WTC11 (cell line): ENCODE results near the gene MRPL55. TPM values are rescaled to one million over a fixed set of nuclear protein-coding genes. Genes with fewer than 3 reads are reported as not detected.

Experiments used
- ATAC-seq: fragments of 200-7000 bp; cut with Tn5 transposase; 2 replicates; pipeline ENCODE4 v1.10.0; 2021; ENCODE audit warnings: mild to moderate bottlenecking, moderate library complexity
- CTCF ChIA-PET: fragments of 300-600 bp; sonication (Branson Sonifier 250); formaldehyde crosslinking; loops from one replicate; lab custom pipeline; 2021; ENCODE audit warnings: antibody characterized with exemption; lab: Charles Lee
- POLR2A ChIA-PET: fragments of 350-600 bp; sonication (Branson Sonifier 250); formaldehyde crosslinking; loops from one replicate; lab custom pipeline; 2021; ENCODE audit warnings: antibody characterized with exemption; lab: Charles Lee
- DNase-seq: peaks from one replicate; pipeline ENCODE4 v3.0.0; 2021; ENCODE audit warnings: low spot score
- H3K27ac Mint-ChIP-seq: 2 replicates; pipeline ENCODE4 v1.8.0; 2021; ENCODE audit warnings: mixed read lengths
- H3K27me3 Mint-ChIP-seq: 2 replicates; pipeline ENCODE4 v1.8.0; 2021; ENCODE audit warnings: low read depth, mild to moderate bottlenecking, moderate library complexity, mixed read lengths
- H3K36me3 Mint-ChIP-seq: 2 replicates; pipeline ENCODE4 v1.8.0; 2021; ENCODE audit warnings: mixed read lengths
- H3K4me1 Mint-ChIP-seq: 2 replicates; pipeline ENCODE4 v1.8.0; 2022; ENCODE audit warnings: mixed read lengths
- H3K4me3 Mint-ChIP-seq: 2 replicates; pipeline ENCODE4 v1.8.0; 2021; ENCODE audit warnings: mild to moderate bottlenecking, moderate library complexity, mixed read lengths
- H3K9me3 Mint-ChIP-seq: 2 replicates; pipeline ENCODE4 v1.8.0; 2021; ENCODE audit warnings: mixed read lengths
- ATF1 ChIP-seq: sonication (generic); formaldehyde crosslinking; IDR thresholded peaks from 2 replicates; pipeline ENCODE4 v1.8.1; 2023; ENCODE audit warnings: mild to moderate bottlenecking, moderate library complexity, missing genetic modification reagents
- E2F1 ChIP-seq: sonication (generic); formaldehyde crosslinking; IDR thresholded peaks from 2 replicates; pipeline ENCODE4 v1.8.0; 2022; ENCODE audit warnings: mild to moderate bottlenecking, missing genetic modification reagents
- ELF4 ChIP-seq: sonication (generic); formaldehyde crosslinking; IDR thresholded peaks from 2 replicates; pipeline ENCODE4 v1.8.1; 2022; ENCODE audit warnings: low read depth, mild to moderate bottlenecking, moderate library complexity, missing genetic modification reagents
- FOXJ3 ChIP-seq: sonication (generic); formaldehyde crosslinking; IDR thresholded peaks from 2 replicates; pipeline ENCODE4 v1.9.0; 2021; ENCODE audit warnings: missing genetic modification reagents, mild to moderate bottlenecking, borderline replicate concordance
- FOXK1 ChIP-seq: sonication (generic); formaldehyde crosslinking; IDR thresholded peaks from 2 replicates; pipeline ENCODE4 v1.8.0; 2022; ENCODE audit warnings: mild to moderate bottlenecking, moderate library complexity, missing genetic modification reagents
- FOXP1 ChIP-seq: sonication (generic); formaldehyde crosslinking; IDR thresholded peaks from 2 replicates; pipeline ENCODE4 v1.8.0; 2022; ENCODE audit warnings: missing genetic modification reagents, mild to moderate bottlenecking, moderate library complexity, borderline replicate concordance
- JAZF1 ChIP-seq: fragments of 250-450 bp; sonication (Bioruptor Pico); IDR thresholded peaks from 2 replicates; pipeline ENCODE4 v1.9.0; 2021; ENCODE audit warnings: moderate library complexity, mild to moderate bottlenecking, inconsistent platforms
- MXD4 ChIP-seq: fragments of 250-450 bp; sonication (Bioruptor Pico); IDR thresholded peaks from 2 replicates; pipeline ENCODE4 v1.8.0; 2021; ENCODE audit warnings: mild to moderate bottlenecking, moderate library complexity, borderline replicate concordance
- NFE2L1 ChIP-seq: sonication (generic); formaldehyde crosslinking; IDR thresholded peaks from 2 replicates; pipeline ENCODE4 v1.8.1; 2023; ENCODE audit warnings: missing genetic modification reagents
- NR3C1 ChIP-seq: sonication (generic); formaldehyde crosslinking; conservative IDR thresholded peaks from 2 replicates; pipeline ENCODE4 v1.8.1; 2023; ENCODE audit warnings: low read depth, mild to moderate bottlenecking, missing genetic modification reagents
- TCF7 ChIP-seq: sonication (generic); formaldehyde crosslinking; IDR thresholded peaks from 2 replicates; pipeline ENCODE4 v1.8.0; 2022; ENCODE audit warnings: mild to moderate bottlenecking, low read depth, missing genetic modification reagents, moderate library complexity
- TEAD4 ChIP-seq: sonication (generic); formaldehyde crosslinking; IDR thresholded peaks from 2 replicates; pipeline ENCODE4 v1.8.0; 2022; ENCODE audit warnings: mild to moderate bottlenecking, missing genetic modification reagents
- TP53 ChIP-seq: sonication (generic); formaldehyde crosslinking; IDR thresholded peaks from 2 replicates; pipeline ENCODE4 v1.8.1; 2023; ENCODE audit warnings: mild to moderate bottlenecking, missing genetic modification reagents
- ZBTB21 ChIP-seq: sonication (generic); formaldehyde crosslinking; IDR thresholded peaks from 2 replicates; pipeline ENCODE4 v1.8.1; 2023; ENCODE audit warnings: mild to moderate bottlenecking, missing genetic modification reagents, borderline replicate concordance
- ZNF121 ChIP-seq: sonication (generic); formaldehyde crosslinking; IDR thresholded peaks from 2 replicates; pipeline ENCODE4 v1.8.0; 2023; ENCODE audit warnings: missing genetic modification reagents
- ZNF138 ChIP-seq: sonication (generic); formaldehyde crosslinking; conservative IDR thresholded peaks from 2 replicates; pipeline ENCODE4 v1.8.1; 2022; ENCODE audit warnings: mild to moderate bottlenecking, moderate library complexity, missing genetic modification reagents
- ZNF396 ChIP-seq: fragments of 250-450 bp; sonication (Bioruptor Pico); IDR thresholded peaks from 2 replicates; pipeline ENCODE4 v1.8.0; 2021; ENCODE audit warnings: mild to moderate bottlenecking, moderate library complexity, borderline replicate concordance
- ZNF512 ChIP-seq: sonication (generic); formaldehyde crosslinking; IDR thresholded peaks from 2 replicates; pipeline ENCODE4 v1.8.1; 2022; ENCODE audit warnings: missing genetic modification reagents, borderline replicate concordance
- ZNF532 ChIP-seq: fragments of 250-450 bp; sonication (Bioruptor Pico); IDR thresholded peaks from 2 replicates; pipeline ENCODE4 v1.9.0; 2021; ENCODE audit warnings: mild to moderate bottlenecking, borderline replicate concordance
- total RNA-seq: library from RNA; stranded (reverse); gene quantifications from 3 replicates; pipeline ENCODE4 v1.2.3, GENCODE V29; 2021
- TF ChIP-seq, protein P1 (sequence below): sonication (generic); formaldehyde crosslinking; IDR thresholded peaks from 2 replicates; pipeline ENCODE4 v1.8.0; 2022; ENCODE audit warnings: mild to moderate bottlenecking, missing genetic modification reagents
- TF ChIP-seq, protein P2 (sequence below): sonication (generic); formaldehyde crosslinking; conservative IDR thresholded peaks from 2 replicates; pipeline ENCODE4 v1.8.1; 2022; ENCODE audit warnings: mild to moderate bottlenecking, missing genetic modification reagents

The MRPL55 gene
- total RNA-seq, 1 experiment from 2014 or later = 66.9 TPM

GRCh38 chr1:228147768-228148167, 38.7 kb upstream of the MRPL55 start (continued):
- TF ChIP-seq ZNF512 (no peak), TCF7 (CRISPR knock-in tag) (no peak), FOXP1 (CRISPR knock-in tag) (no peak), FOXJ3 (CRISPR knock-in tag) (no peak), TP53 (CRISPR knock-in tag) (no peak), E2F1 (no peak), ELF4 (CRISPR knock-in tag) (no peak), ZNF138 (CRISPR knock-in tag) (no peak)
- TF ChIP-seq, protein P1, sequence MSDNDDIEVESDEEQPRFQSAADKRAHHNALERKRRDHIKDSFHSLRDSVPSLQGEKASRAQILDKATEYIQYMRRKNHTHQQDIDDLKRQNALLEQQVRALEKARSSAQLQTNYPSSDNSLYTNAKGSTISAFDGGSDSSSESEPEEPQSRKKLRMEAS (CRISPR knock-in tag) = no peak

- no peaks in the 10 kb centered on the region for H3K27me3 Mint-ChIP-seq
- ChIA-PET POLR2A (no interaction called here), CTCF (no interaction called here)
- H3K4me1 Mint-ChIP-seq = 0 out of 2 replicates have a peak, but pooled peaks cover 2% of the 10 kb centered on the region
- H3K9me3 Mint-ChIP-seq = no peaks in the 10 kb centered on the region
- TF ChIP-seq ATF1 (CRISPR knock-in tag) = no peak
- no peak for TF ChIP-seq ZBTB21 (CRISPR knock-in tag)
- TF ChIP-seq JAZF1 (CRISPR knock-in tag) = no peak
- TF ChIP-seq FOXK1 (CRISPR knock-in tag) = no peak
- no peak for TF ChIP-seq MXD4 (CRISPR knock-in tag)
- TF ChIP-seq NR3C1 (CRISPR knock-in tag) = no peak
- no peak for TF ChIP-seq NFE2L1 (CRISPR knock-in tag)
- no peak for TF ChIP-seq ZNF121 (CRISPR knock-in tag)
- TF ChIP-seq ZNF396 (CRISPR knock-in tag) = no peak
- no peak for TF ChIP-seq TEAD4
- TF ChIP-seq ZNF532 = no peak
- TF ChIP-seq, protein P2, sequence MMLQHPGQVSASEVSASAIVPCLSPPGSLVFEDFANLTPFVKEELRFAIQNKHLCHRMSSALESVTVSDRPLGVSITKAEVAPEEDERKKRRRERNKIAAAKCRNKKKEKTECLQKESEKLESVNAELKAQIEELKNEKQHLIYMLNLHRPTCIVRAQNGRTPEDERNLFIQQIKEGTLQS (CRISPR knock-in tag) = no peak
- ATAC-seq (no peak), DNase-seq (no peak)
- H3K27ac Mint-ChIP-seq = no peak overlapping the region
- H3K4me3 Mint-ChIP-seq = no peak overlapping the region
- H3K36me3 Mint-ChIP-seq = no peaks in the 10 kb centered on the region
Observed at GRCh38 chr1:228147151-228147693, 38.1 kb upstream of the MRPL55 start.
